Activated T-helper 2 cell treated with anti-CD3 and anti-CD28 coated beads, Interferon-gamma antibody, Interleukin-2, Interleukin-4, amounts not matched to agents 10 μg/mL and 5 μg/mL and 100 μg/mL, durations not matched to agents 14 hours and 24 hours and 36 hours (primary cell): ENCODE measurements around the gene XXYLT1. TPM values are rescaled to one million over a fixed set of nuclear protein-coding genes. Genes with fewer than 3 reads are reported as not detected.
"Not testable (repeated sequence)": the region's sequence is repeated elsewhere in the genome, so short reads cannot be mapped to it uniquely, and the experiment has no call there.

Source experiments
- DNase-seq: peaks from one replicate; pipeline ENCODE4 v3.0.0; 2021; ENCODE audit warnings: low spot score
- H3K27ac Mint-ChIP-seq: one replicate; pipeline ENCODE4 v1.8.0; 2021; ENCODE audit warnings: mixed read lengths
- H3K27me3 Mint-ChIP-seq: one replicate; pipeline ENCODE4 v1.8.0; 2021; ENCODE audit warnings: low read depth, mixed read lengths
- H3K36me3 Mint-ChIP-seq: one replicate; pipeline ENCODE4 v1.8.0; 2021; ENCODE audit warnings: low read depth, mixed read lengths
- H3K4me1 Mint-ChIP-seq: one replicate; pipeline ENCODE4 v1.8.0; 2021; ENCODE audit warnings: low read depth, mixed read lengths
- H3K4me3 Mint-ChIP-seq: one replicate; pipeline ENCODE4 v1.8.0; 2021; ENCODE audit warnings: low read depth, mild to moderate bottlenecking, moderate library complexity, mixed read lengths
- H3K9me3 Mint-ChIP-seq: one replicate; pipeline ENCODE4 v1.8.0; 2021; ENCODE audit warnings: mixed read lengths
- intact Hi-C: fragments of 100-400 bp; cut with micrococcal nuclease; formaldehyde crosslinking; loops from one replicate; pipeline ENCODE4 v1.15.1; 2023
- total RNA-seq: library from RNA; stranded (reverse); gene quantifications from 2 replicates; pipeline ENCODE4 v1.2.3, GENCODE V29; 2022

Gene XXYLT1, protein sequence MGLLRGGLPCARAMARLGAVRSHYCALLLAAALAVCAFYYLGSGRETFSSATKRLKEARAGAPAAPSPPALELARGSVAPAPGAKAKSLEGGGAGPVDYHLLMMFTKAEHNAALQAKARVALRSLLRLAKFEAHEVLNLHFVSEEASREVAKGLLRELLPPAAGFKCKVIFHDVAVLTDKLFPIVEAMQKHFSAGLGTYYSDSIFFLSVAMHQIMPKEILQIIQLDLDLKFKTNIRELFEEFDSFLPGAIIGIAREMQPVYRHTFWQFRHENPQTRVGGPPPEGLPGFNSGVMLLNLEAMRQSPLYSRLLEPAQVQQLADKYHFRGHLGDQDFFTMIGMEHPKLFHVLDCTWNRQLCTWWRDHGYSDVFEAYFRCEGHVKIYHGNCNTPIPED
- total RNA-seq: 15.8 and 16.1 TPM in 2 replicates

DNA sequence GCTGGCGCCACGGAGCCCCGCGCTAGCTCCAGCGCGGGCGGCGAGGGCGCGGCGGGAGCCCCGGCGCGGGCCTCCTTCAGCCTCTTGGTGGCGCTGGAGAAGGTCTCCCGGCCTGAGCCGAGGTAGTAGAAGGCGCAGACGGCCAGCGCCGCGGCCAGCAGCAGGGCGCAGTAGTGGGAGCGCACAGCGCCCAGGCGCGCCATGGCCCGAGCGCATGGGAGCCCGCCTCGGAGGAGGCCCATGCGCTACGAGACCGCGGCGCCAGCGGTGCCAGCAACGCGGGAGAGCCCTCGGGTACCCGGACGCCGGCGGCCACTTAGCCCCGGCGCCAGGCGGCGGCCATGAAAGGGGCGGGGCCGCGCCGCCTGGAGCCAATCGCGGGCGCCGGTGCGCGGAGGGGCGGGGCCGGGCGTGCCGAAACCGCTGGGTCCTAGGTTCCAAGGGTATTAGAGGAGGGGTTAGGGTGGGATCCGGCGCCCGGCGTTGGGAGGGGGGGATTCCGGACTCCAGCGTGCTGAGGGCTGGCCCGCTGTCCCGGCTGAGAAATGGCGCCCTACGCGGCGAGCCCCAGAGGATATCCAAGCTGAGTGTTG is at the start of gene XXYLT1:
Gene XXYLT1 (minus strand): TSS at position 343 of the 593 bp plus-strand sequence. CDS start 101 bp downstream, at position 242.
- no peaks in the 10 kb centered on the region for H3K27me3 Mint-ChIP-seq
- H3K36me3 Mint-ChIP-seq: peaks cover 10% of the 10 kb centered on the region

GRCh38 chr3:195319060-195319459 is 48.1 kb upstream of the XXYLT1 start:
- DNase-seq: no peak
- peaks cover 2% of the 10 kb centered on the region for H3K4me1 Mint-ChIP-seq
- peaks cover 25% of the 10 kb centered on the region for H3K9me3 Mint-ChIP-seq
- intact Hi-C loops: no loop called here
- no peak overlapping the region for H3K4me3 Mint-ChIP-seq
- no peak overlapping the region for H3K27ac Mint-ChIP-seq
- no peaks in the 10 kb centered on the region for H3K27me3 Mint-ChIP-seq
- H3K36me3 Mint-ChIP-seq: peaks cover 62% of the 10 kb centered on the region

More for the DNA sequence above, at the start of gene XXYLT1:
- Mint-ChIP-seq H3K4me3 (peak within 1 kb of the TSS; percentile 86), H3K4me1 (peaks cover 23% of the 10 kb centered on the region), H3K27ac (peak within 1 kb of the TSS; percentile 84), H3K9me3 (no peaks in the 10 kb centered on the region)
- intact Hi-C loops: loop anchor here (1.0 to 5.0 kb wide), 5 partner anchors 172 to 599 kb away; partner anchors contain the start of genes ACAP2, LSG1 and PPP1R2
- peak; percentile 85 for DNase-seq

DNA sequence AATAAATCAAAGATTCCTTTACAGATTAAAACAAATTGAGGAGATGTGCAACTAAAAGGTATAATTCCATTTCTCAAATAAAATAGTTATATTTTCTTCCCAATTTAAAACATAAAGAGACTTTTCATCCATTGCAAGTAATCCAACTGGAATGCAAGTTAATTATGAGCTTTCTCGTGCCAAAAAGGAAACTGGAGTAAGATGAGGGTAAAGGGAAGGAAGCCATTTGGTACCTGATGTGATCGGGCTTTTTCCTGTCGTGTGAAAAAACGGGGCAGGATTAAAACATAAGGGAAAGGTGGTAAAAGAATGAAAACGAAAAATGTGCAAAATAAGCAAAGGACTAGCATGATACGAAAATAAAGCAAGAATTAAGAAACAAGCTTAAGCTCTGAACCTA is 41.8 kb upstream of the XXYLT1 start:
- Mint-ChIP-seq H3K9me3 (no peaks in the 10 kb centered on the region), H3K36me3 (peaks cover 15% of the 10 kb centered on the region), H3K4me1 (no peaks in the 10 kb centered on the region), H3K27me3 (no peaks in the 10 kb centered on the region), H3K4me3 (no peak overlapping the region), H3K27ac (no peak overlapping the region)
- no peak for DNase-seq
- intact Hi-C loops: no loop called here

DNA sequence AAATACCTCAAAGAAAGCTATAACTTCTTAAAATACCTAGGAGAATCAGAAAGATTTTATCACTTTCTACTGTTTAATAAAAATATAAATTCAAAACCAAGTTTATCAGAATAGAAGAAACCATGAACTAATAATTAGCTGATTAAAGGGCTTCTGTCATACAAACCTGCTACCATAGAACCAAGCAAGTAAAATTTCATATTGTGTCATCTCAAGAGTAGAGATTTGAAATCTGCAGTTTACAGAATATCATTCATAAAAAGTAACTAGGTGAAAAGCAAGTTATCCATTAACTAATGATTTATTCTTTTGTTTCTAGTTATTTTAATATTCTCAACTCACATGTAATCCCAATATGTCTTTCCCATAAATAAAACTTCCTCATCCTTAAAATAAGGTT is 36.8 kb upstream of the XXYLT1 start:
- Mint-ChIP-seq H3K36me3 (peaks cover 15% of the 10 kb centered on the region), H3K9me3 (no peaks in the 10 kb centered on the region), H3K27ac (no peak overlapping the region), H3K27me3 (no peaks in the 10 kb centered on the region), H3K4me1 (no peaks in the 10 kb centered on the region), H3K4me3 (no peak overlapping the region)
- DNase-seq: no peak
- intact Hi-C loops: no loop called here

DNA sequence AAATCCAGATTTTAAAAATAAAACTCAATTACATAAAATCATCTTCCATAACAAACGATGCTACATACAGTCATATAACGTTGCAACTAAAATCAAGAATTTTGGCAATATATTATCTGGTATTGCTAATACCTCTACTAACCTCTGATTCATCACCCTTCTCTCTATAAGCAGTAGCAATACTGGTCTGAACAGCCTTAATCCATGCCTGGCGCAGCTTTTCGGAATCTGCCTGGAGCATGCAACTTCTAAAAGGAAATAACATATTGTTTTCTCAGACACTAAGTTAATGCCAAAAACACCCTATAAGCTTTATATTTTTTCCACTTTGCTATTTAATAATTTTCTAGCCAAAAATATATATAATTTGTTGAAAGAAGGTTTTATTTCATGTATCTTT is 35.4 kb upstream of the XXYLT1 start:
- H3K4me3 Mint-ChIP-seq: no peak overlapping the region
- no peaks in the 10 kb centered on the region for H3K9me3 Mint-ChIP-seq
- intact Hi-C loops: no loop called here
- no peaks in the 10 kb centered on the region for H3K27me3 Mint-ChIP-seq
- peaks cover 23% of the 10 kb centered on the region for H3K36me3 Mint-ChIP-seq
- no peak overlapping the region for H3K27ac Mint-ChIP-seq
- H3K4me1 Mint-ChIP-seq: no peaks in the 10 kb centered on the region
- no peak for DNase-seq

GRCh38 chr3:195302431-195302830 is 31.5 kb upstream of the XXYLT1 start:
- no peak for DNase-seq
- intact Hi-C loops: no loop called here
- Mint-ChIP-seq H3K4me1 (peaks cover 4% of the 10 kb centered on the region), H3K27me3 (no peaks in the 10 kb centered on the region), H3K4me3 (no peak overlapping the region), H3K27ac (no peak overlapping the region), H3K36me3 (peaks cover 40% of the 10 kb centered on the region), H3K9me3 (no peaks in the 10 kb centered on the region)

DNA sequence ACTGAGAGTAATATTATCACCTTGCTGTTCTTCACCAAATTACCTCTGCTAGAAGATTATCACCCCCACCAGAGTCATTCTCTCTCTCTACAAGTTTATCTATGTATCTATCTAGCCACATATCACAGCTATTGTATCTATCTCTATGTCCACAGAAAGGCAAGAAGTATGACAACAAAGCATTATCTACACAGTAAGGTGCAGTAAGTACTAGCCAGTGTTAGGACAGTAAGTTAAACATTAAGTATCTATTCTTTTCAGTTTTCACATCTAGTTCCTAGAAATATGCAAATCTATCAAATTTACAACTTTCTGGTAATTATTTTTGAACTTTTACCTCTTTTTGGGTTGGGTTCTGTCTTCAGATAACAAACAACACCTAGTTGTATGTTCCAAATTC is 26.5 kb upstream of the XXYLT1 start:
- DNase-seq: no peak
- H3K36me3 Mint-ChIP-seq: peaks cover 45% of the 10 kb centered on the region
- H3K9me3 Mint-ChIP-seq: no peaks in the 10 kb centered on the region

GRCh38 chr3:195296662-195297061 is 25.7 kb upstream of the XXYLT1 start:
- no peaks in the 10 kb centered on the region for H3K9me3 Mint-ChIP-seq
- no peak for DNase-seq
- no peak overlapping the region for H3K4me3 Mint-ChIP-seq
- no peak overlapping the region for H3K27ac Mint-ChIP-seq
- intact Hi-C loops: no loop called here
- peaks cover 47% of the 10 kb centered on the region for H3K36me3 Mint-ChIP-seq
- H3K27me3 Mint-ChIP-seq: no peaks in the 10 kb centered on the region
- peaks cover 6% of the 10 kb centered on the region for H3K4me1 Mint-ChIP-seq

More for the DNA sequence above, 26.5 kb upstream of the XXYLT1 start:
- no peak overlapping the region for H3K27ac Mint-ChIP-seq
- no peak overlapping the region for H3K4me3 Mint-ChIP-seq
- intact Hi-C loops: no loop called here
- H3K4me1 Mint-ChIP-seq: peaks cover 6% of the 10 kb centered on the region
- no peaks in the 10 kb centered on the region for H3K27me3 Mint-ChIP-seq

DNA sequence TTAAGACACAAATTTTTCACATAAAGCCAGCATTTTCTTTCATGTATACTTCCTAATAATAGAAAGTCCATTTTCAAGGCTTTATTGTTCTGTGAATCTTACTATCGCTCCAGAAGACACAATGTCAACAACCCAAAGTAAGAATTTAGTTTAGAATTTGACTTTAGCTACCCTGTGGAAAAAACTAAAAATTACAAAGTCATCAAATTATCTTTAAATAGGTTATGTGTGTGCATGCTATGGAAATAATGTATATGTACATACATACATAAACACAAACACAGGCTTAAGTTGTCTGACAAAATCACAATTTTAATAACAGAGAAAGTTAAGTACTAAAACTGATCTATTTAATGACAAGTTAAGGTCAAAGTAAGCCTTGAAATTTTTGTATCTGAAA is 20.2 kb upstream of the XXYLT1 start:
- peaks cover 54% of the 10 kb centered on the region for H3K36me3 Mint-ChIP-seq
- H3K9me3 Mint-ChIP-seq: no peaks in the 10 kb centered on the region
- H3K4me3 Mint-ChIP-seq: no peak overlapping the region
- no peak overlapping the region for H3K27ac Mint-ChIP-seq
- DNase-seq: no peak
- intact Hi-C loops: no loop called here
- peaks cover 6% of the 10 kb centered on the region for H3K4me1 Mint-ChIP-seq
- H3K27me3 Mint-ChIP-seq: no peaks in the 10 kb centered on the region

DNA sequence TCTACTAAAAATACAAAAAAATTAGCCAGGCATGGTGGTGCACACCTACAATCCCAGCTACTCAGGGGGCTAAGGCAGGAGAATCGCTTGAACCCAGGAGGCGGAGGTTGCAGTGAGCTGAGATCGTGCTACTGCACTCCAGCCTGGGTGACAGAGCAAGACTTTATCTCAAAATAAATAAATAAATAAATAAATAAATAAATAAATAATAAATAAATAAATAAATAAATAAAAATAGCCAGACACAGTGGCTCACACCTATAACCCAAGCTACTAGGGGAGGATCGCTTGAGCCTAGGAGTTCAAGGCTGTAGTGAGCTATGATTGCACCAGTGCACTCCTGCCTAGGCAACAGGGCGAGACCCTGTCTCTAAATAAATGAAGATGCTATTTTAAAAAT is 19.7 kb upstream of the XXYLT1 start:
- peaks cover 55% of the 10 kb centered on the region for H3K36me3 Mint-ChIP-seq
- DNase-seq, H3K4me1 Mint-ChIP-seq, H3K4me3 Mint-ChIP-seq, H3K9me3 Mint-ChIP-seq, intact Hi-C loops, H3K27me3 Mint-ChIP-seq, H3K27ac Mint-ChIP-seq: not testable (repeated sequence)

- Mint-ChIP-seq H3K36me3 (peaks cover 50% of the 10 kb centered on the region), H3K9me3 (no peaks in the 10 kb centered on the region), H3K27ac (no peak overlapping the region), H3K27me3 (no peaks in the 10 kb centered on the region), H3K4me1 (peaks cover 18% of the 10 kb centered on the region), H3K4me3 (no peak overlapping the region)
- DNase-seq: no peak
- intact Hi-C loops: no loop called here
These were observed 15.3 kb upstream of the XXYLT1 start for GRCh38 chr3:195286115-195286872.

GRCh38 chr3:195285372-195285771 is 14.4 kb upstream of the XXYLT1 start:
- H3K36me3 Mint-ChIP-seq: peaks cover 46% of the 10 kb centered on the region
- no peak overlapping the region for H3K27ac Mint-ChIP-seq
- peaks cover 18% of the 10 kb centered on the region for H3K4me1 Mint-ChIP-seq
- no peaks in the 10 kb centered on the region for H3K27me3 Mint-ChIP-seq
- H3K4me3 Mint-ChIP-seq: no peak overlapping the region
- no peaks in the 10 kb centered on the region for H3K9me3 Mint-ChIP-seq
- no peak for DNase-seq
- intact Hi-C loops: no loop called here

DNA sequence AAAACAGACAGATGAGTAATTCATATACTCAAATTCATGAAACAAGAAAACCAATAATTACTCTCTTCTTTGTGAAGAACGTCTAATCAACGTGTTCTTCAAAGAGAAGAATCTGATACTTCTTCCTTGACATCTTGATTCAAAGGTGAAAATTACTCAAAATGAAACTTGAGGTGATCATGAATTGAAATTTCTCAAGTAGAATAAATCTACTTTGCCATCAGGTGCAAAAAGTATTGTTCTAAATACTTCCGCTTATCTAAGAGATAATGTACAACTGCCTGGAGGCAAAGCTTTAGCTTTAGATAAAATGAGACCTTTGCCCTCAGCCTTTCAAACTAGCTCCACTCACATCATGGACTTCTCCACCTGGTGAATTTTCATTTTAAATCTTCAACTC is 13.9 kb upstream of the XXYLT1 start:
- Mint-ChIP-seq H3K4me3 (no peak overlapping the region), H3K27ac (no peak overlapping the region), H3K4me1 (peaks cover 18% of the 10 kb centered on the region), H3K9me3 (no peaks in the 10 kb centered on the region), H3K27me3 (no peaks in the 10 kb centered on the region), H3K36me3 (peaks cover 44% of the 10 kb centered on the region)
- intact Hi-C loops: no loop called here
- DNase-seq: no peak
